Ovary (tissue), 3 donors: ENCODE data around the gene NRCAM.

ENCODE experiments used
- EP300 ChIP-seq: sonication (generic); formaldehyde crosslinking; IDR thresholded peaks from one replicate; pipeline ENCODE4 v1.6.1; 2017; ENCODE audit warnings: antibody characterized with exemption
- POLR2A ChIP-seq: fragments of 450-650 bp; IDR thresholded peaks from one replicate; pipeline ENCODE4 v1.6.1; 2017; ENCODE audit warnings: antibody characterized with exemption, mild to moderate bottlenecking, moderate library complexity
- TF ChIP-seq, protein P1 (sequence below), 3 donors: fragments of 450-650 bp in 2 of 3; fragments of 200-600 bp in 1 of 3; IDR thresholded peaks; one replicate each; pipeline versions ENCODE4 v1.5.1 to v1.8.0; 2016 to 2022; ENCODE audit warnings: antibody characterized with exemption in 3 of 3, mild to moderate bottlenecking in 1 of 3
- donor health status: DM: no; HTN: no; CAD: no.

DNA sequence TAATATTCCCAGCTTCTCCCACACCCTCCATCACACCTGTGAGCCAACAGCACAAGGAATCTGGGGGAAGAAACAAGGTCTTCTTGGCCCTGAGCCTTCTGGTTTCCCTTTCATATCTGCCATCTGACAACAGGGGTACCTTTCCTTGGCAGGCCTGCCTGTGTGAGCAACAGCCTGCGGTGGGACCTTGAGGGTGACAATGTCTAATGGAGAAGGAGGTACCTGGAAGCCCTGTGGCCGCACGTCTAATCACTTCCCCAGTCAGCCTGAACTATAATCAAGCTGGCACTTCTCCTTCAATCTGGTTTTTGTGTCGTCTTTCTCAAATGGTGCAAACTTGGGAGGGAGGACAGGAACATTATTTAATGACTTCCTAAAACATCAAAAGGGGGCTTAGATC, 41.2 kb downstream of the NRCAM start:
- TF ChIP-seq POLR2A, result no peak
- TF ChIP-seq, protein P1, sequence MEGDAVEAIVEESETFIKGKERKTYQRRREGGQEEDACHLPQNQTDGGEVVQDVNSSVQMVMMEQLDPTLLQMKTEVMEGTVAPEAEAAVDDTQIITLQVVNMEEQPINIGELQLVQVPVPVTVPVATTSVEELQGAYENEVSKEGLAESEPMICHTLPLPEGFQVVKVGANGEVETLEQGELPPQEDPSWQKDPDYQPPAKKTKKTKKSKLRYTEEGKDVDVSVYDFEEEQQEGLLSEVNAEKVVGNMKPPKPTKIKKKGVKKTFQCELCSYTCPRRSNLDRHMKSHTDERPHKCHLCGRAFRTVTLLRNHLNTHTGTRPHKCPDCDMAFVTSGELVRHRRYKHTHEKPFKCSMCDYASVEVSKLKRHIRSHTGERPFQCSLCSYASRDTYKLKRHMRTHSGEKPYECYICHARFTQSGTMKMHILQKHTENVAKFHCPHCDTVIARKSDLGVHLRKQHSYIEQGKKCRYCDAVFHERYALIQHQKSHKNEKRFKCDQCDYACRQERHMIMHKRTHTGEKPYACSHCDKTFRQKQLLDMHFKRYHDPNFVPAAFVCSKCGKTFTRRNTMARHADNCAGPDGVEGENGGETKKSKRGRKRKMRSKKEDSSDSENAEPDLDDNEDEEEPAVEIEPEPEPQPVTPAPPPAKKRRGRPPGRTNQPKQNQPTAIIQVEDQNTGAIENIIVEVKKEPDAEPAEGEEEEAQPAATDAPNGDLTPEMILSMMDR (IDR thresholded peaks at IDR 0.05), result no peak
- TF ChIP-seq EP300, result no peak
